Measurements from ENCODE around the gene LPIN1. TPM values are rescaled to one million over a fixed set of nuclear protein-coding genes. Genes with fewer than 3 reads are reported as not detected.

Gene LPIN1
- total and polyA plus RNA-seq, 4 donors = 10.1 to 27.4 (median 13.4) TPM

GRCh38 chr2:11750422-11750821 lies 4.0 kb downstream of the LPIN1 start:
- 82% methylated on average over 5 of the region's 5 CpGs for WGBS
- Histone ChIP-seq H3K36me3 (ENCODE audit: control insufficient read depth in 4 of 4, insufficient read depth in 3 of 4, low read depth in 1 of 4, low read length in 3 of 4) (no peaks in the 10 kb centered on the region), H3K4me1 (ENCODE audit: control insufficient read depth in 4 of 4, insufficient read depth in 4 of 4, low read length in 3 of 4) (peaks cover 16 to 41% (median 28%) of the 10 kb centered on the region in 4 donors), H3K9me3 (ENCODE audit: control insufficient read depth in 4 of 4, low read length in 3 of 4) (no peaks in the 10 kb centered on the region), H3K4me3 (ENCODE audit: low read depth in 1 of 3, low read length in 3 of 3) (no peak overlapping the region), H3K27me3 (ENCODE audit: control insufficient read depth in 4 of 4, insufficient read depth in 4 of 4, low read length in 3 of 4) (no peaks in the 10 kb centered on the region), H3K27ac (ENCODE audit: low read depth in 1 of 2, low read length in 2 of 2) (peak overlapping the region in 1 of 2 donors; percentile 15), H3K9ac (ENCODE audit: low read depth in 1 of 2, low read length in 2 of 2) (peak overlapping the region in 1 of 2 donors; percentile 39)
- TF ChIP-seq ATF3 (IDR thresholded peaks at IDR 0.05) = no peak
- no peak for TF ChIP-seq MAX (IDR thresholded peaks at IDR 0.05)
- no peak for TF ChIP-seq REST (IDR thresholded peaks at IDR 0.05)
- TF ChIP-seq EGR1 (IDR thresholded peaks at IDR 0.05; ENCODE audit: low read depth in 2 of 2) = no peak
- TF ChIP-seq HNF4A (conservative IDR thresholded peaks at IDR 0.05) = no peak
- TF ChIP-seq CTCF (IDR thresholded peaks at IDR 0.05; ENCODE audit: low read depth, low read length, missing input control) = no peak
- no peak for TF ChIP-seq GABPA (IDR thresholded peaks at IDR 0.05 in 1 of 2, conservative IDR thresholded peaks at IDR 0.05 in 1 of 2)
- no peak for TF ChIP-seq FOXA2 (IDR thresholded peaks at IDR 0.05)
- no peak for TF ChIP-seq ZBTB33 (IDR thresholded peaks at IDR 0.05)
- no peak for DNase-seq (ENCODE audit: low spot score)

- Histone ChIP-seq H3K27me3 (ENCODE audit: control insufficient read depth in 4 of 4, insufficient read depth in 4 of 4, low read length in 3 of 4) (no peaks in the 10 kb centered on the region), H3K27ac (ENCODE audit: low read depth in 1 of 2, low read length in 2 of 2) (no peak overlapping the region), H3K36me3 (ENCODE audit: control insufficient read depth in 4 of 4, insufficient read depth in 3 of 4, low read depth in 1 of 4, low read length in 3 of 4) (no peaks in the 10 kb centered on the region), H3K9ac (ENCODE audit: low read depth in 1 of 2, low read length in 2 of 2) (peak overlapping the region in 1 of 2 donors; percentile 39), H3K9me3 (ENCODE audit: control insufficient read depth in 4 of 4, low read length in 3 of 4) (no peaks in the 10 kb centered on the region), H3K4me3 (ENCODE audit: low read depth in 1 of 3, low read length in 3 of 3) (no peak overlapping the region), H3K4me1 (ENCODE audit: control insufficient read depth in 4 of 4, insufficient read depth in 4 of 4, low read length in 3 of 4) (peaks cover 16 to 38% (median 26%) of the 10 kb centered on the region in 4 donors)
- no peak for DNase-seq (ENCODE audit: low spot score)
- 84% methylated on average over 7 of the region's 7 CpGs for WGBS
- TF ChIP-seq SP1 (IDR thresholded peaks at IDR 0.05) (no peak), RAD21 (IDR thresholded peaks at IDR 0.05) (no peak), ZBTB33 (IDR thresholded peaks at IDR 0.05) (no peak), YY1 (IDR thresholded peaks at IDR 0.05) (no peak), HNF4G (IDR thresholded peaks at IDR 0.05) (no peak), GABPA (IDR thresholded peaks at IDR 0.05 in 1 of 2, conservative IDR thresholded peaks at IDR 0.05 in 1 of 2) (no peak), CTCF (IDR thresholded peaks at IDR 0.05; ENCODE audit: low read depth, low read length, missing input control) (no peak), MAX (IDR thresholded peaks at IDR 0.05) (no peak), REST (IDR thresholded peaks at IDR 0.05) (no peak), RXRA (IDR thresholded peaks at IDR 0.05) (no peak)
Observed at GRCh38 chr2:11750917-11751316, 4.5 kb downstream of the LPIN1 start.

All from liver (tissue), 9 donors.